Subcutaneous adipose tissue (tissue), 4 donors: ENCODE results near the gene C6orf58. TPM values are rescaled to one million over a fixed set of nuclear protein-coding genes. Genes with fewer than 3 reads are reported as not detected.

Experiments used
- CTCF ChIP-seq: fragments of 450-650 bp; IDR thresholded peaks from one replicate; pipeline ENCODE4 v1.5.1; 2016; ENCODE audit warnings: low read depth, mild to moderate bottlenecking, control low read depth, antibody characterized with exemption, moderate library complexity
- total RNA-seq, 4 donors: library from RNA; depleted of rRNA; stranded (reverse); fragments of >200 nt; gene quantifications; one replicate each; pipeline ENCODE4 v1.1.0, GENCODE V29; 2016

Gene C6orf58
- total RNA-seq, 4 donors from 2014 or later, result not detected

- no peak for TF ChIP-seq CTCF
Measured at GRCh38 chr6:127570739-127571389, 6.1 kb upstream of the C6orf58 start.

DNA sequence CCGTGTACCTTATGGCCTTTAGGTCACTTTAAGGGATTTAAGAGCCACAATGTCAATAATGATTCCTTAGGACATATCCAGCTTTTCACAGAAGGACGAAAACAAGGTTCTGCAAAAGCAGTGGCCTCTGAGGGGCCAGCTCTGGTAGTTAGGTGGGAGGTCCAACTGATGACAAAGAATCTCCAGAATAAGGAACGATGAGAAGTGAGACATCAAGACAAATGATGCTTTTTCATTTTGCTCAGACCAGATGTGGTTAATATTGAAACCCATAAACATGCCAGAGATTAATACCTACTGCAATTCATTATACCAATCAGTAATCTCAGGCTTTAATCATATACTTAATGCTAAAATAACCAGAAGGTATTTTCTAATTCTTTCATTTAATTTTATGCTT lies 1.9 kb downstream of the C6orf58 start:
- TF ChIP-seq CTCF, result no peak

DNA sequence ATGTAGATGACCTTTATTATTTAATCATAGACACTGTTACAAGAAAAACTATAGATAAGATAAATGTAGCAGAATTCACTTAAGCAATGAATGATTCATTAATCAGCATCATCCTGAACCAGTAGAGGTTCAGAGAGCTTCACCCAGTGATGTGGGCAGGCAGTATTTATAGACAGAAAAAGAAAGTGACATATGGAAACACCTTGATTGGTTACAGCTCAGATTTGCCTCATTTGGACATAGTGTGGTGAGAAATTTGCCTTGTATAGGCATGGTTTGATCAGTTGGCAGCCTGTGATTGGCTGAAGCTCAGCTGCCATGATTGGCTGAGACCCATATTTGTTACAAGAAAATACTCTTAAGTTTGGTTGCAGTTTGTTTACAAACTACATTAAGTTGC lies 4.6 kb downstream of the C6orf58 start:
- TF ChIP-seq CTCF, result no peak

- TF ChIP-seq CTCF, result no peak
Measured at GRCh38 chr6:127582777-127583462, 5.9 kb downstream of the C6orf58 start.

GRCh38 chr6:127585123-127585522 lies 8.1 kb downstream of the C6orf58 start:
- TF ChIP-seq CTCF, result no peak

GRCh38 chr6:127586372-127586771 lies 9.4 kb downstream of the C6orf58 start:
- TF ChIP-seq CTCF, result no peak

DNA sequence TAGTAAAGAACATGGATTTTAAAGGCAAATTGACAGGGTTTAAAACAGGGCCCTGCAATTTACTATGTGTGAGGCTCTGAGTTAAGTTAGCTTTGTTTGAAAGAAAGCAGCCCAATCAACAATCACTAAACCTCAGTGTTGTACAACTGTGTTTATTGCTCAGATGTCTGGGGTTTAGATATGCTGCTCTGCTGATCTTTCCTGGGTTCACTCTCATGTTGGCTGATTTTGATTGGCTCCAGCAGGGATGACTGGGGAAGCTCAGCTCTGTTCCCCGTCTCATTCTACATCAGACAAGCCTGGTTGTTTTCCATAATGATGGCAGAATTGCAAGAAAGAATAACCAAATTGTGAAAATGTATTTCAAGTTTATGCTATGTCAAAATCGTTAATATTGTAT lies 10.9 kb downstream of the C6orf58 start:
- TF ChIP-seq CTCF, result no peak
